Caco-2 (cell line): ENCODE measurements around the gene FGG. TPM values are rescaled to one million over a fixed set of nuclear protein-coding genes. Genes with fewer than 3 reads are reported as not detected.

Source experiments
- BruUV-seq: library from RNA; stranded (reverse); fragments of 400-500 nt; replicated peaks from 2 replicates; lab custom pipeline; 2021; lab: Mats Ljungman, UMichigan
- CTCF ChIA-PET: fragments of 300-600 bp; sonication (Branson Sonifier 250); formaldehyde crosslinking; loops from one replicate; lab custom pipeline; 2022; ENCODE audit warnings: antibody characterized with exemption; lab: Charles Lee
- POLR2A ChIA-PET: fragments of 300-600 bp; sonication (Branson Sonifier 250); formaldehyde crosslinking; loops from one replicate; lab custom pipeline; 2022; ENCODE audit warnings: antibody characterized with exemption; lab: Charles Lee
- DNase-seq, 2 experiments: peaks; one replicate each; pipeline versions ENCODE4 v3.0.0 to v3.0.0-alpha.2; 2020 to 2022
- H3K27me3 ChIP-seq: replicated peaks from 2 replicates; pipeline ENCODE4 v1.6.0; 2011; ENCODE audit warnings: low read length; ENCODE audit not compliant: control insufficient read depth, insufficient read depth
- H3K36me3 ChIP-seq: 2 replicates; pipeline ENCODE4 v1.5.1; 2011; ENCODE audit warnings: low read length; ENCODE audit not compliant: control insufficient read depth, insufficient read depth
- H3K4me1 ChIP-seq: fragments of 250-450 bp; sonication (Bioruptor Pico); 2 replicates; pipeline ENCODE4 v1.5.1; 2020; ENCODE audit warnings: mild to moderate bottlenecking
- H3K4me3 ChIP-seq: 2 replicates; pipeline ENCODE4 v1.5.1; 2011; ENCODE audit warnings: low read depth, mild to moderate bottlenecking, control low read depth, low read length
- H3K9me3 ChIP-seq: fragments of 250-450 bp; sonication (Bioruptor Pico); 2 replicates; pipeline ENCODE4 v1.5.1; 2020; ENCODE audit warnings: mild to moderate bottlenecking, moderate library complexity
- H3K27ac Mint-ChIP-seq: one replicate; pipeline ENCODE4 v1.8.0; 2022; ENCODE audit warnings: mixed read lengths; ENCODE audit not compliant: unreplicated experiment
- H3K27me3 Mint-ChIP-seq: one replicate; pipeline ENCODE4 v1.8.0; 2022; ENCODE audit warnings: mixed read lengths; ENCODE audit not compliant: insufficient read depth, unreplicated experiment
- H3K36me3 Mint-ChIP-seq: one replicate; pipeline ENCODE4 v1.8.0; 2022; ENCODE audit warnings: mild to moderate bottlenecking, mixed read lengths; ENCODE audit not compliant: insufficient read depth, unreplicated experiment
- H3K4me1 Mint-ChIP-seq: one replicate; pipeline ENCODE4 v1.8.0; 2022; ENCODE audit warnings: low read depth, mixed read lengths; ENCODE audit not compliant: unreplicated experiment
- H3K4me3 Mint-ChIP-seq: one replicate; pipeline ENCODE4 v1.8.0; 2022; ENCODE audit warnings: mild to moderate bottlenecking, moderate library complexity, mixed read lengths; ENCODE audit not compliant: unreplicated experiment
- H3K9me3 Mint-ChIP-seq: one replicate; pipeline ENCODE4 v1.8.0; 2022; ENCODE audit warnings: mixed read lengths; ENCODE audit not compliant: unreplicated experiment
- intact Hi-C: fragments of 100-400 bp; cut with micrococcal nuclease; formaldehyde crosslinking; loops from one replicate; pipeline ENCODE4 v1.10.0; 2022; ENCODE audit not compliant: unreplicated experiment
- total RNA-seq: library from RNA; stranded (reverse); gene quantifications from 2 replicates; pipeline ENCODE4 v1.2.3, GENCODE V29; 2022
- TF ChIP-seq, protein P1 (sequence below), 2 experiments: fragments of 200-600 bp in 1 of 2; IDR thresholded peaks; 1 replicate in 1 of 2; 2 replicates in 1 of 2; pipeline versions ENCODE4 v1.5.1 to v1.8.0; 2011 to 2022; ENCODE audit warnings: antibody characterized with exemption in 1 of 2, control low read depth in 1 of 2, inconsistent platforms in 1 of 2, low read depth in 1 of 2, low read length in 1 of 2, mild to moderate bottlenecking in 1 of 2, moderate library complexity in 1 of 2; ENCODE audit not compliant: insufficient read depth in 1 of 2, severe bottlenecking in 1 of 2, unreplicated experiment in 1 of 2

FGG gene
- total RNA-seq, 1 experiment from 2014 or later: 121 TPM

DNA sequence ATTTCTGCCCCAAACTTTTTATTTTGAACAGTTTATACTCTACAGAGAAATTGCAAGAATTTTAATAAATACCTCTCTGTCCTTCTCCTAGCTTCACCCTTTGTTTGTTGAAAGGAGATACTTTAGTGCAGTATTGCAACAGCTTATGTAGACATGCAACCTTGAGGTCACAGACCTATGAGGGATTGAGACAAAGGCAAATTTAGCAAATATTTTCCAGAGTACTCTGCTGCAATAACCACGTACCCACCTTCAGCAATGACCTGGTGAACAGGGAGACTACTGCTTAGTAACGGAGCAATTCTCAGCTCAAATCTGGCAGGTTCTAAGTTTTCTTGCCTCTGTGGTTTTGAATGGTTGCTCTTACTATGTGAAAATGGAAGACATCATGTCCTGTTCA is 35.1 kb downstream of the FGG start:
- Histone ChIP-seq H3K4me1 (0 out of 2 replicates have a peak, but pooled peaks cover 5% of the 10 kb centered on the region), H3K36me3 (no peaks in the 10 kb centered on the region), H3K4me3 (no peak overlapping the region), H3K9me3 (no peaks in the 10 kb centered on the region), H3K27me3 (no peaks in the 10 kb centered on the region)
- Mint-ChIP-seq H3K9me3 (no peaks in the 10 kb centered on the region), H3K4me1 (peaks cover 11% of the 10 kb centered on the region), H3K4me3 (no peak overlapping the region), H3K36me3 (no peaks in the 10 kb centered on the region), H3K27ac (no peak overlapping the region), H3K27me3 (no peaks in the 10 kb centered on the region)
- BruUV-seq: no TSS peak
- TF ChIP-seq, protein P1, sequence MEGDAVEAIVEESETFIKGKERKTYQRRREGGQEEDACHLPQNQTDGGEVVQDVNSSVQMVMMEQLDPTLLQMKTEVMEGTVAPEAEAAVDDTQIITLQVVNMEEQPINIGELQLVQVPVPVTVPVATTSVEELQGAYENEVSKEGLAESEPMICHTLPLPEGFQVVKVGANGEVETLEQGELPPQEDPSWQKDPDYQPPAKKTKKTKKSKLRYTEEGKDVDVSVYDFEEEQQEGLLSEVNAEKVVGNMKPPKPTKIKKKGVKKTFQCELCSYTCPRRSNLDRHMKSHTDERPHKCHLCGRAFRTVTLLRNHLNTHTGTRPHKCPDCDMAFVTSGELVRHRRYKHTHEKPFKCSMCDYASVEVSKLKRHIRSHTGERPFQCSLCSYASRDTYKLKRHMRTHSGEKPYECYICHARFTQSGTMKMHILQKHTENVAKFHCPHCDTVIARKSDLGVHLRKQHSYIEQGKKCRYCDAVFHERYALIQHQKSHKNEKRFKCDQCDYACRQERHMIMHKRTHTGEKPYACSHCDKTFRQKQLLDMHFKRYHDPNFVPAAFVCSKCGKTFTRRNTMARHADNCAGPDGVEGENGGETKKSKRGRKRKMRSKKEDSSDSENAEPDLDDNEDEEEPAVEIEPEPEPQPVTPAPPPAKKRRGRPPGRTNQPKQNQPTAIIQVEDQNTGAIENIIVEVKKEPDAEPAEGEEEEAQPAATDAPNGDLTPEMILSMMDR (IDR thresholded peaks at IDR 0.05; ENCODE audit: insufficient read depth in 1 of 2, low read depth in 1 of 2, low read length in 1 of 2, severe bottlenecking in 1 of 2, unreplicated experiment in 1 of 2): no peak
- POLR2A ChIA-PET: interaction anchor here (0.5 kb wide), 1 partner anchor 27 kb away, joined by 3 read pairs; no protein-coding TSS in a partner anchor
- CTCF ChIA-PET: interaction anchor here (0.7 to 1.2 kb wide), 3 partner anchors 13 to 41 kb away, joined by 3 to 5 read pairs (median 3); partner anchors contain the start of gene FGA
- intact Hi-C loops: loop anchor here (1.0 kb wide), 4 partner anchors 13 to 41 kb away; partner anchors contain the start of gene FGA
- DNase-seq: peak in 1 of 2 experiments; percentile 34

DNA sequence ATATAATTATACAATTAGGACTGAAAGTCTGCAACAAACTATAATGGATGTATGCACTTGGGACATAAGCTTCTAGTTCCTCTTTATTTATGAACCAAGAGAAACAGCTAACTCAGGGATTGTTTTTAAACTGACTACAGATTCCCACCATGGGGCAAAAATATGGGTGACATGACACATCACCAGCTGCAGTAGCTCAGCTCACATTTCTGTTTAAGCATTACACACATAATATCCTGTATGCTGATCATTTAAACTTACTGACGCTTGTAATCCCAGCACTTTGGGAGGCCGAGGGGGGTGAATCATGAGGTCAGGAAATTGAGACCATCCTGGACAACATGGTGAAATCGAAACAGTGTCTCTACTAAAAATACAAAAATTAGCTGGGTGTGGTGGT is 38.1 kb downstream of the FGG start:
- Mint-ChIP-seq H3K9me3 (no peaks in the 10 kb centered on the region), H3K4me3 (no peak overlapping the region), H3K36me3 (no peaks in the 10 kb centered on the region), H3K4me1 (peaks cover 11% of the 10 kb centered on the region), H3K27ac (no peak overlapping the region), H3K27me3 (no peaks in the 10 kb centered on the region)
- Histone ChIP-seq H3K36me3 (no peaks in the 10 kb centered on the region), H3K4me1 (0 out of 2 replicates have a peak, but pooled peaks cover 5% of the 10 kb centered on the region), H3K9me3 (no peaks in the 10 kb centered on the region), H3K27me3 (no peaks in the 10 kb centered on the region), H3K4me3 (no peak overlapping the region)
- TF ChIP-seq, protein P1 (IDR thresholded peaks at IDR 0.05; ENCODE audit: insufficient read depth in 1 of 2, low read depth in 1 of 2, low read length in 1 of 2, severe bottlenecking in 1 of 2, unreplicated experiment in 1 of 2): no peak
- BruUV-seq: no TSS peak
- ChIA-PET CTCF (interaction anchor here (1.3 kb wide), 1 partner anchor 44 kb away, joined by 3 read pairs; no protein-coding TSS in a partner anchor), POLR2A (no interaction called here)
- no peak for DNase-seq
- intact Hi-C loops: no loop called here

DNA sequence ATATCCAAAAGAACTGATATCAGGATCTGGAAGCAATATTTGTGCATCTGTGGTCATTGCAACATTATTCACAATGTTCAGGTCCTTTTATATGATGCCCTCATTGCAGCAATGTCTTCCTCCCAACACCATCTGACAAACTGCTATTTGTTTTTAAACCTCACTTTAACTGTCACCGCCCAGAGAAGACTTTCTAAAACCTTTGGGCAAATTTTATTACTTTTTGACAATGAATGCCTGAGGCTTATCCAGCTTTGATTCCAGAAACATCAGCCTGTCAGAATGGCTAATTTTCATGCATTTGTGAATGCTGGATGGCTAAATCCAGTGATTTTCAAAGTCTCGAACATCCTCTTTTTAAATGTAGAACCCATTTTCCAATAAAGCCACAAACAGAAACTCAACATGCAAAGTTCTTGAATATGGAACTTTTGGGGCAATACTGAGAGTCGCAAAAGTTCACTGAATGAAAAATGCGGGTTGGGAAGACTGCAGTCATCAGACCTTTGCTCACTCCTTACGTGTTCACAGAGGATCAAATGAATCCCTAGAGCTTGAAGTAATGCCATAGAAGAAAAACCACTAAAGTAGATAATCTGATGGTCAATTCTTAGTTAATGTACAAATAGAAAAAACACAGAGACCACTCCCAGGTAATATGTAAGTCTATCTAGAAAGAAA is 39.1 kb downstream of the FGG start:
- Mint-ChIP-seq H3K9me3 (no peaks in the 10 kb centered on the region), H3K4me3 (no peak overlapping the region), H3K36me3 (no peaks in the 10 kb centered on the region), H3K4me1 (peaks cover 11% of the 10 kb centered on the region), H3K27ac (no peak overlapping the region), H3K27me3 (no peaks in the 10 kb centered on the region)
- Histone ChIP-seq H3K4me1 (0 out of 2 replicates have a peak, but pooled peaks cover 5% of the 10 kb centered on the region), H3K27me3 (no peaks in the 10 kb centered on the region), H3K4me3 (no peak overlapping the region), H3K9me3 (no peaks in the 10 kb centered on the region), H3K36me3 (no peaks in the 10 kb centered on the region)
- no peak for DNase-seq
- ChIA-PET CTCF (interaction anchor here (1.3 kb wide), 1 partner anchor 45 kb away, joined by 3 read pairs; no protein-coding TSS in a partner anchor), POLR2A (no interaction called here)
- TF ChIP-seq, protein P1 (IDR thresholded peaks at IDR 0.05; ENCODE audit: insufficient read depth in 1 of 2, low read depth in 1 of 2, low read length in 1 of 2, severe bottlenecking in 1 of 2, unreplicated experiment in 1 of 2): no peak
- intact Hi-C loops: no loop called here
- no TSS peak for BruUV-seq
